ENCODE data around the gene SPOCK1.

- TF ChIP-seq CTCF (IDR thresholded peaks at IDR 0.05 in 2 of 3, conservative IDR thresholded peaks at IDR 0.05 in 1 of 3; ENCODE audit: borderline replicate concordance in 1 of 3, insufficient read depth in 1 of 3, low read depth in 2 of 3, low read length in 2 of 3), result no peak
- no peak for TF ChIP-seq ZFX (IDR thresholded peaks at IDR 0.05)
- no peak for TF ChIP-seq RAD21 (IDR thresholded peaks at IDR 0.05; ENCODE audit: low read depth)
- no peak for TF ChIP-seq POLR2A (IDR thresholded peaks at IDR 0.05; ENCODE audit: borderline replicate concordance, extremely low read depth, insufficient read depth, insufficient read length)
- TF ChIP-seq ZNF274 (IDR thresholded peaks at IDR 0.05; ENCODE audit: low read depth, low read length), result no peak
- TF ChIP-seq EZH2 (IDR thresholded peaks at IDR 0.05), result no peak
Measured at GRCh38 chr5:137403869-137404268, 95.3 kb downstream of the SPOCK1 start.

Data from HCT116 (cell line).